ENCODE results near the gene DEGS2. TPM values are rescaled to one million over a fixed set of nuclear protein-coding genes. Genes with fewer than 3 reads are reported as not detected.
"Not testable (repeated sequence)": the region's sequence is repeated elsewhere in the genome, so short reads cannot be mapped to it uniquely, and the experiment has no call there.

Gene DEGS2
- polyA plus RNA-seq, 1 donor: 0.63 TPM

- DNase-seq: no peak
Measured at GRCh38 chr14:100178691-100179090, 19.2 kb upstream of the DEGS2 start.

GRCh38 chr14:100176811-100177327 lies 17.4 kb upstream of the DEGS2 start:
- no peak for DNase-seq

GRCh38 chr14:100173353-100173752 lies 13.9 kb upstream of the DEGS2 start:
- no peak for DNase-seq

GRCh38 chr14:100172811-100173210 lies 13.4 kb upstream of the DEGS2 start:
- DNase-seq: no peak

- DNase-seq: no peak
Measured at GRCh38 chr14:100170880-100171279, 11.4 kb upstream of the DEGS2 start.

- DNase-seq: no peak
Measured at GRCh38 chr14:100168506-100168905, 9.1 kb upstream of the DEGS2 start.

GRCh38 chr14:100165831-100166440 lies 6.5 kb upstream of the DEGS2 start:
- DNase-seq: no peak

GRCh38 chr14:100165376-100165775 lies 5.9 kb upstream of the DEGS2 start:
- no peak for DNase-seq

- no peak for DNase-seq
Measured at GRCh38 chr14:100160534-100160916, 1.1 kb upstream of the DEGS2 start.

- no peak for DNase-seq
Measured at GRCh38 chr14:100159865-100160533, 554 bp upstream of the DEGS2 start.

- no peak for DNase-seq
Measured at GRCh38 chr14:100158566-100159093, 815 bp downstream of the DEGS2 start.

- not testable (repeated sequence) for DNase-seq
Measured at GRCh38 chr14:100157548-100158232, 1.8 kb downstream of the DEGS2 start.

GRCh38 chr14:100156776-100157175 lies 2.7 kb downstream of the DEGS2 start:
- DNase-seq: no peak

- no peak for DNase-seq
Measured at GRCh38 chr14:100155756-100156616, 3.5 kb downstream of the DEGS2 start.

- no peak for DNase-seq
Measured at GRCh38 chr14:100155049-100155621, 4.3 kb downstream of the DEGS2 start.

GRCh38 chr14:100153560-100153959 lies 5.9 kb downstream of the DEGS2 start:
- DNase-seq: no peak

- no peak for DNase-seq
Measured at GRCh38 chr14:100152091-100152490, 7.4 kb downstream of the DEGS2 start.

GRCh38 chr14:100150932-100151587 lies 8.4 kb downstream of the DEGS2 start:
- DNase-seq: no peak

GRCh38 chr14:100149851-100150611 lies 9.4 kb downstream of the DEGS2 start:
- no peak for DNase-seq

- DNase-seq: no peak
Measured at GRCh38 chr14:100148837-100149731, 10.4 kb downstream of the DEGS2 start.

Data from hindlimb muscle (tissue), 1 donor.